ENCODE results near the gene STEAP1B.

- no peak for TF ChIP-seq SUZ12 (IDR thresholded peaks at IDR 0.05; ENCODE audit: extremely low read depth, insufficient read depth, insufficient read length)
- no peak for TF ChIP-seq ZNF274 (IDR thresholded peaks at IDR 0.05; ENCODE audit: low read depth, low read length)
Observed at GRCh38 chr7:22399091-22399490, 100.9 kb downstream of the STEAP1B start.
